GM12891 (cell line): ENCODE results near the gene POU2AF1.

ENCODE experiments used
- DNase-seq: peaks from one replicate; pipeline ENCODE4 v3.0.0; 2011; ENCODE audit warnings: low spot score; ENCODE audit not compliant: insufficient read length
- FAIRE-seq: peaks from 2 replicates; lab custom pipeline; 2011; peaks lifted over from hg19 to GRCh38; lab: Jason Lieb, UNC
- PAX5 ChIP-seq: IDR thresholded peaks from 2 replicates; pipeline ENCODE4 v1.6.1; 2011; ENCODE audit warnings: low read length, moderate library complexity, mild to moderate bottlenecking; ENCODE audit not compliant: insufficient read depth, severe bottlenecking
- POLR2A ChIP-seq: IDR thresholded peaks from 2 replicates; pipeline ENCODE4 v1.6.1; 2011; ENCODE audit warnings: low read depth, low read length, control low read depth
- POLR2AphosphoS5 ChIP-seq: IDR thresholded peaks from 2 replicates; pipeline ENCODE4 v1.6.1; 2011; ENCODE audit warnings: low read depth, low read length, control low read depth
- POU2F2 ChIP-seq: IDR thresholded peaks from 2 replicates; pipeline ENCODE4 v1.6.1; 2011; ENCODE audit warnings: low read depth, mild to moderate bottlenecking, control low read depth, low read length, moderate library complexity
- SPI1 ChIP-seq: IDR thresholded peaks from 2 replicates; pipeline ENCODE4 v1.6.1; 2011; ENCODE audit warnings: low read depth, low read length, control low read depth
- TAF1 ChIP-seq: IDR thresholded peaks from 2 replicates; pipeline ENCODE4 v1.6.1; 2011; ENCODE audit warnings: low read depth, low read length, control low read depth

The POU2AF1 gene

DNA sequence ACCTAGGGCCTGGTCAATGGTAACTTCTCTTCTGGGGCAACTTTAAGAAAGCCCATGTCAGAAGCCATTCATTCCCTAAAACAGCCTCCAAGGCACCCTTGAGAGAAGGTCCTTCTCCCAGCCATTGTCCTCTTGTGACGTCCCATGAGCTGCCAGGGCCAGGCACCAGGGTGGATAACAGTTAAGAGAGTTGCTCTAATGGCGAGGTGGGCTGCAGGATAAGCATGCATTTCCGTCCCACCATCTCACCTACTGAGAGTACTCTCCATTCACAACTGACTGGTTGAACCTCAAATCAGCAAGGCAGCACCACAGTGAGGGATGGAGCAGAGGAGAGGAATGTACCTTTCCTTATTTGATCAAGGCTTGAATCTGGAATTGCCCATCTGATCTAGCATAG lies 14.6 kb downstream of the POU2AF1 start:
- DNase-seq, result no peak
- TF ChIP-seq POLR2A, result no peak
- no peak for TF ChIP-seq TAF1
- no peak for TF ChIP-seq POU2F2
- TF ChIP-seq PAX5, result no peak
- peak; percentile 94 for FAIRE-seq

GRCh38 chr11:111363985-111364384 lies 15.1 kb downstream of the POU2AF1 start:
- no peak for DNase-seq
- no peak for FAIRE-seq
- TF ChIP-seq POLR2AphosphoS5 (no peak), POLR2A (no peak), TAF1 (no peak), SPI1 (peak; percentile 77), POU2F2 (no peak)

- TF ChIP-seq SPI1 (no peak), TAF1 (no peak), POU2F2 (no peak)
- FAIRE-seq (peak; percentile 9), DNase-seq (no peak)
These were observed 16.1 kb downstream of the POU2AF1 start for GRCh38 chr11:111362887-111363411.

DNA sequence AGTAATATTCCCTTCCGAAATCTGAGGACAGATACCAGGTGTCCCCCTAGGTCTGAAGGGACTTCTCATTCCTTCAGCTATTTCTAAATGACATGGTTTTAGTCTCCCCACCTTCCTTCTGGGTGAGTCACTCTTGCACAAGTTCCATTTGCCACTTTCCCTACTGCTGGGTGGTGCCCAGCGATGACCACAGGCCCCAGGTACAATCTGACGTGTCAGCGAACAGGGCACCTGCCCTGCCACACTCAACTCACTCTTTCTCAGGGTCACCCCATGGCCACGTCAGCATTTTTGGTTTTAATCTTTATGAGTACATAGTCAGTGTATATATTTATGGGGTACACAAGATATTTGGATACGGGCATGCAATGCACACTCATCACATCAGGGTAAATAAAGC lies 17.2 kb downstream of the POU2AF1 start:
- TF ChIP-seq TAF1 (no peak), POLR2A (peak; percentile 41; the same call in 1 of the 2 replicates), SPI1 (no peak), POU2F2 (no peak), POLR2AphosphoS5 (no peak), PAX5 (no peak)
- FAIRE-seq, result peak; percentile 48

DNA sequence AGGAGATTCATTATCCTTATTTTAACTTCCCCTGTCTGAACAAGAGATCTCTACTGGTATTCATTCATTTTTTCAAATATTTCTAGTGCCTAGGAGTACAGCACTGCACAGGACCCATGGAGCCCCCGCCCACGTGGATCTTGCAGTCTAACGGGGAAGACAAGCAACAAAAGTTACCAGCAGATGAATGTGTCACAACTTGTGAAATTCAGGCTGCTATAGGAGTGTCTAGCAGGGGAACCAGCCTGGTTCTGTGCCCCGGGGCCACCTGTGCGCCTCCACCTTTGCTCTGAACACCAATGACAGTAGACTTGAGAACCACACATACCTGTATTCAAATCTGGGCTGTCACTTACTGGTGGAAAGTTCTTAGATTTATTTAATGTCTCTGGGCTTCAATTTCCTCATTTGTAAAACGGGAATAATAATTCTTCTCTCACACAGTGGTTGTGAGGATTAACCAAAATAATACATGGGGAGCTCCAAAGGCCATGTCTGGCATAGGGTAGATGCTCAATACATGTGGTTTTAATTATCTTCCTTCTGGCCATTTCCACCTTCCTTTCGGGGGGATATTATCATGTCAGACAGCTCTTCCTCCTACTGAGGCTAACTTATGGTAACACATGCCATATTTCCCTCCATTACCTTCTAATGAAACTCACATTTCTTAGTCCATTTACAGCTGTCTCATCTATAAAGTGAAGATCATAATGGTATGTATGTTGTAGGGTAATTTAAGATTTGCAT lies 17.8 kb downstream of the POU2AF1 start:
- FAIRE-seq, result no peak
- no peak for DNase-seq
- TF ChIP-seq PAX5, result no peak
- no peak for TF ChIP-seq TAF1
- TF ChIP-seq POLR2AphosphoS5, result no peak
- TF ChIP-seq POU2F2, result no peak
- TF ChIP-seq SPI1, result no peak
- no peak for TF ChIP-seq POLR2A

More for the DNA sequence above, 17.2 kb downstream of the POU2AF1 start:
- no peak for DNase-seq

DNA sequence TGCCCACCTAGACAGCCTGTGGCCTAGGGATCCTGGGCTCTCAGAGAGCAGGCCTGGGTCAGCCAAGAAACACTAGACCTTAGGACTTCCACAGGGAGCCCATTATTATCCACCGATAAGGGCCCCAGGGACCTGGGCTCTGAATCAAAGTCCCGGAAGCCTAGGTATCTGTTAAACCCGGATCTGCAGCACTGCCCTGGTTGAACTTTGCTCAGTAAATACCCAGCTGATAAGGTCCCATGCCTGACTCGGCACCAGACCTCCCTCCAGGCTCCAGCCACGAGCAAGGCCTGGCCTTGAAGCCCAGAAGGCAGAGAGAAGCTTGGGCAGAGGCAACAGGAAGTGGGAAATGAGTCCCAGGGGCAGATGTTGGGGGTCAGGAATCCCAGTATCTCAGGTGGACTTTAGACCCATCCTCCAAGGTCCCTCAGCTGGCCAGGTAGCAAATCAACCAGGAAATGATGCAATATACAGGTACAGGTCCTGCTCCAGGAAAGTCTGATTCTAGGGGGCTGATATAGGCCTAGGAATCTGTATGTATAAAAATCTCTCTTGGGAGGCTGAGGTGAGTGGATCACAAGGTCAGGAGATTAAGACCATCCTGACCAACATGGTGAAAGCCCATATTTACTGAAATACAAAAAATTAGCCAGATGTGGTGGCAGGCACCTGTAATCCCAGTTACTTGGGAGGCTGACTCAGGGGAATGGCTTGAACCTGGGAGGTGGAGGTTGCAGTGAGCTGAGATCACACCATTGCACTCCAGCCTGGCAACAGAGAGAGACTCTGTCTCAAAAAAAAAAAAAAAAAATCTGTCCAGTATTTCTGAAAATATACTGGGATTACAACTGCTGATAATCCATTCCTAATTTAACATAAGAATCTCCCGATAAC lies 18.7 kb downstream of the POU2AF1 start:
- no peak for DNase-seq
- no peak for TF ChIP-seq POLR2AphosphoS5
- no peak for TF ChIP-seq POLR2A
- FAIRE-seq, result no peak

DNA sequence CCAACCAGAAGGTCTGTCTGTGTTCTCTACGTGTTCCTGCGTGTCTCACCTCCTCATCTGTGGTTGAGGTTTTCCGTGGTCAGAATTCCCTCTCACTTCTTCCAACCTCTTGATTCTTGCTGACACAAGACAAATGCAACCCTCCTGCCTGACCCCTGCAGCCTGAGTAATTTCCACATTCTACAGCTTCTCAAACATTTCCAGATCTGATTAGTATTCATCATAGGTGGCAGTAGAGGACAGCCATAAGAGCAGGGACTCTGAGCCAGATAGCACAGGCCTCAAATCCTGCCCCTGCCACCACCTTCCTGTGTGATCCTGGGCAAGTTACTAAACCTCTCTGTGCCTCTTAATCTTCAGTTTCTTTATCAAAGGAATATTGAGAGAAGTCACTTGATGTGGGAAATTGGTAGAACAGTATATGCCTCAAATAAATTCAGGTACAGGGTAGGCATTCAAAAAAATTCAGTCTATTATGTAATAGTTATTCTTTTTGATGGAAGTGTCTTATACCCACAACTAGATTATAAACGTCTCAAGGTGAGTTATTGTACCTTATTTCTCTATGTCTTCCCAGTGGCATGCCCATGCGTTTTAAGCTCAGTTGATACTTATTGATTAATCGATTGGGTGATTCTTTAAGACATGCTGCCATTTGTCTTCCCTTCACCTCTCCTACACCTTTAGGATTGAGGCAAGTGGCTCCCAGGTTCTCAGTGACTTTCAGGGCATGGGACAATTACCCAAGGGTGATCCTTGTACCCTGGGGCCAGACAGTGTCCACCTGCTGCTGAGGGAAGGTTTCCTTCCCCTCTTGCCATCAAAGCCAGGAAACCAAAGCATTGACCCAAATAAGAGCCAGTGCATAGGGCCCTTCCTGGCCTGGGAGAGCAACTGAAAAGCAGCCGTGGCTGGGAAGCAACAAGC lies 19.6 kb downstream of the POU2AF1 start:
- no peak for DNase-seq
- TF ChIP-seq POLR2A (no peak), TAF1 (no peak)
- no peak for FAIRE-seq

DNA sequence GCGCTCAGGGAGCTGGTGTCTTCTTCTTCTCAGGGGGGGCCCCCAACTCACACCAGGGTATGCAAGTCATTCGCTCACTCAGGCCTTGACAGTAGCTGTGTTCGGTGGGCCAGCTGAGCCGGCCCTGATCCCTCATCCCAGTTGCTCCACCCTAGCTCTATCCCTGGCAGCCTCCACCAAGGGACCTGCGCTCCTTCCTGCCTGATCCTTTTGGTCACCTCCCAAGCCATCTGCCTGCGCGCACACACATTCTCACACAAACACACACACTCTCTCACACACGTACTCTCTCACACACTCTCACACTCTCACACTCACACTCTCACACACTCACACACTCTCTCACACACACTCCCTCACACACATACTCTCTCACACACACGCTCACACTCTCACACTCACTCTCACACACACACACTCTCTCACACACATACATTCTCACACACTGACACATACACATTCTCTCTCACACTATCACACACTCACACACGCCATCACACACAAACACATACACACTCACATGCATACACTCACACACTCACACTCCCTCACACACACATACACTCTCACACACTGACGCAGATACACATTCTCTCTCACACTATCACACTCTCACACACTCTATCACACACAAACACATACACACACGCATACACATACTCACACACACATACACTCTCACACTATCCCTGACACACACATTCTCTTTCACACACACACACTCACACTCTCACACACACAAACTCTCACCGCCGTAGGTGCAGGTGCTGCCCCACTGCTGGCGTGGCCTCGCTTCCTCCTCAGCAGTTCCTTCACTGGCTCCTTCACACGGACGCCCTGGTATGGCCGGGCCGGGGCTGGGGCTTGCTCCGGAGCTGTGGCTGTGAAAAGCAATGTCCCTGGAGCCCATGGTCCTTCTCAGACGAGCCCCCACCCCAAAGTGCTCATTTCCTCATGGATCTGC lies 20.8 kb downstream of the POU2AF1 start:
- TF ChIP-seq PAX5 (no peak), SPI1 (no peak), POLR2A (peak; percentile 49; the same call in 1 of the 2 replicates), POLR2AphosphoS5 (peak; percentile 22), POU2F2 (no peak)
- FAIRE-seq, result peak; percentile 93
- no peak for DNase-seq
